Neural progenitor cell (in vitro differentiated cells): ENCODE data around the gene FARS2.

ENCODE experiments used
- EZH2 ChIP-seq: fragments of 200-600 bp; sonication (generic); IDR thresholded peaks from 2 replicates; pipeline ENCODE4 v1.6.1; 2017; ENCODE audit warnings: antibody characterized with exemption, mild to moderate bottlenecking, moderate library complexity
- EZH2phosphoT487 ChIP-seq: fragments of 200-600 bp; sonication (generic); IDR thresholded peaks from 2 replicates; pipeline ENCODE4 v1.6.1; 2017; ENCODE audit warnings: antibody characterized with exemption
- TF ChIP-seq, protein P1 (sequence below): fragments of 200-600 bp; sonication (generic); IDR thresholded peaks from 2 replicates; pipeline ENCODE4 v1.5.1; 2017; ENCODE audit warnings: antibody characterized with exemption, mild to moderate bottlenecking

- TF ChIP-seq EZH2phosphoT487 (no peak), EZH2 (no peak)
- TF ChIP-seq, protein P1, sequence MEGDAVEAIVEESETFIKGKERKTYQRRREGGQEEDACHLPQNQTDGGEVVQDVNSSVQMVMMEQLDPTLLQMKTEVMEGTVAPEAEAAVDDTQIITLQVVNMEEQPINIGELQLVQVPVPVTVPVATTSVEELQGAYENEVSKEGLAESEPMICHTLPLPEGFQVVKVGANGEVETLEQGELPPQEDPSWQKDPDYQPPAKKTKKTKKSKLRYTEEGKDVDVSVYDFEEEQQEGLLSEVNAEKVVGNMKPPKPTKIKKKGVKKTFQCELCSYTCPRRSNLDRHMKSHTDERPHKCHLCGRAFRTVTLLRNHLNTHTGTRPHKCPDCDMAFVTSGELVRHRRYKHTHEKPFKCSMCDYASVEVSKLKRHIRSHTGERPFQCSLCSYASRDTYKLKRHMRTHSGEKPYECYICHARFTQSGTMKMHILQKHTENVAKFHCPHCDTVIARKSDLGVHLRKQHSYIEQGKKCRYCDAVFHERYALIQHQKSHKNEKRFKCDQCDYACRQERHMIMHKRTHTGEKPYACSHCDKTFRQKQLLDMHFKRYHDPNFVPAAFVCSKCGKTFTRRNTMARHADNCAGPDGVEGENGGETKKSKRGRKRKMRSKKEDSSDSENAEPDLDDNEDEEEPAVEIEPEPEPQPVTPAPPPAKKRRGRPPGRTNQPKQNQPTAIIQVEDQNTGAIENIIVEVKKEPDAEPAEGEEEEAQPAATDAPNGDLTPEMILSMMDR: no peak
Measured at GRCh38 chr6:5403076-5403475, 141.8 kb downstream of the FARS2 start.
